IMR-90 (cell line): Measurements from ENCODE around the gene PRDM15. TPM values are rescaled to one million over a fixed set of nuclear protein-coding genes. Genes with fewer than 3 reads are reported as not detected.

ENCODE experiments used
- ATAC-seq: fragments of 200-7000 bp; cut with Tn5 transposase; 2 replicates; pipeline ENCODE4 v1.9.1; 2020; ENCODE audit warnings: low read depth, mild to moderate bottlenecking, moderate library complexity
- BruUV-seq: library from RNA; stranded (reverse); fragments of 400-500 nt; replicated peaks from 2 replicates; lab custom pipeline; 2021; lab: Mats Ljungman, UMichigan
- CTCF ChIA-PET: fragments of 300-600 bp; formaldehyde crosslinking; extraction: SDS; loops from one replicate; lab custom pipeline; 2021; ENCODE audit warnings: antibody characterized with exemption; lab: Yijun Ruan, JAX
- POLR2A ChIA-PET: fragments of 300-600 bp; sonication (Branson Sonifier 250); formaldehyde crosslinking; loops from one replicate; lab custom pipeline; 2022; ENCODE audit warnings: antibody characterized with exemption; ENCODE audit not compliant: unreplicated experiment; lab: Charles Lee
- DNase-seq: peaks from one replicate; pipeline ENCODE4 v3.0.0; 2013
- H2AFZ ChIP-seq: replicated peaks from 2 replicates; pipeline ENCODE3; 2013; ENCODE audit warnings: low read length, mild to moderate bottlenecking; ENCODE audit not compliant: poor library complexity
- H2AK5ac ChIP-seq: 2 replicates; pipeline ENCODE4 v1.6.1; 2013; ENCODE audit warnings: low read depth, low read length, inconsistent platforms
- H2AK9ac ChIP-seq: replicated peaks from 2 replicates; pipeline ENCODE3; 2013; ENCODE audit warnings: mild to moderate bottlenecking, low read depth, low read length, moderate library complexity; ENCODE audit not compliant: poor library complexity
- H2BK120ac ChIP-seq: 2 replicates; pipeline ENCODE4 v1.6.1; 2013; ENCODE audit warnings: low read depth, low read length, inconsistent platforms
- H2BK15ac ChIP-seq: 3 replicates; pipeline ENCODE4 v1.6.1; 2013; ENCODE audit warnings: low read depth, low read length, inconsistent platforms
- H2BK20ac ChIP-seq: 2 replicates; pipeline ENCODE4 v1.6.1; 2013; ENCODE audit warnings: low read depth, mild to moderate bottlenecking, inconsistent platforms, low read length, moderate library complexity
- H2BK5ac ChIP-seq: 2 replicates; pipeline ENCODE4 v1.6.1; 2013; ENCODE audit warnings: mild to moderate bottlenecking, low read depth, low read length, inconsistent platforms; ENCODE audit not compliant: poor library complexity, severe bottlenecking
- H3K14ac ChIP-seq: replicated peaks from 2 replicates; pipeline ENCODE4 v1.6.1; 2013; ENCODE audit warnings: low read depth, low read length, inconsistent platforms
- H3K18ac ChIP-seq: 2 replicates; pipeline ENCODE4 v1.6.1; 2013; ENCODE audit warnings: low read depth, low read length, control low read depth
- H3K23ac ChIP-seq: 2 replicates; pipeline ENCODE4 v1.6.1; 2013; ENCODE audit warnings: low read depth, low read length, inconsistent platforms
- H3K27ac ChIP-seq: 2 replicates; pipeline ENCODE4 v1.5.1; 2013; ENCODE audit warnings: mild to moderate bottlenecking, control low read depth, low read length; ENCODE audit not compliant: insufficient read depth
- H3K27me3 ChIP-seq: 2 replicates; pipeline ENCODE4 v1.6.1; 2013; ENCODE audit warnings: low read length; ENCODE audit not compliant: control insufficient read depth, insufficient read depth
- H3K36me3 ChIP-seq: 2 replicates; pipeline ENCODE4 v1.6.1; 2013; ENCODE audit warnings: low read length, mixed read lengths; ENCODE audit not compliant: control insufficient read depth, insufficient read depth
- H3K4ac ChIP-seq: 2 replicates; pipeline ENCODE4 v1.6.1; 2013; ENCODE audit warnings: low read depth, low read length, inconsistent platforms
- H3K4me1 ChIP-seq: 2 replicates; pipeline ENCODE4 v1.6.1; 2013; ENCODE audit warnings: low read length, mixed read lengths; ENCODE audit not compliant: control insufficient read depth, insufficient read depth
- H3K4me2 ChIP-seq: 2 replicates; pipeline ENCODE4 v1.6.1; 2013; ENCODE audit warnings: low read depth, mild to moderate bottlenecking, control low read depth, low read length, moderate library complexity
- H3K4me3 ChIP-seq: 2 replicates; pipeline ENCODE4 v1.5.1; 2013; ENCODE audit warnings: low read depth, mild to moderate bottlenecking, control low read depth, low read length, moderate library complexity; ENCODE audit not compliant: insufficient read depth
- H3K56ac ChIP-seq: 2 replicates; pipeline ENCODE4 v1.6.1; 2013; ENCODE audit warnings: low read length, inconsistent platforms; ENCODE audit not compliant: insufficient read depth; ENCODE audit errors: extremely low read depth
- H3K79me1 ChIP-seq, 2 experiments: 2 replicates each; pipeline ENCODE4 v1.6.1; 2013; ENCODE audit warnings: low read length in 2 of 2, inconsistent platforms in 1 of 2, low read depth in 1 of 2
- H3K9ac ChIP-seq: 2 replicates; pipeline ENCODE4 v1.6.1; 2013; ENCODE audit warnings: low read depth, low read length, control low read depth
- H3K9me1 ChIP-seq: 2 replicates; pipeline ENCODE4 v1.6.1; 2013; ENCODE audit warnings: low read length, inconsistent platforms; ENCODE audit not compliant: insufficient read depth
- H3K9me3 ChIP-seq: 2 replicates; pipeline ENCODE4 v1.6.1; 2013; ENCODE audit warnings: low read length; ENCODE audit not compliant: control insufficient read depth, insufficient read depth
- H4K20me1 ChIP-seq: 2 replicates; pipeline ENCODE4 v1.6.1; 2013; ENCODE audit warnings: low read length, inconsistent platforms; ENCODE audit not compliant: insufficient read depth
- H4K5ac ChIP-seq: 2 replicates; pipeline ENCODE4 v1.6.1; 2013; ENCODE audit warnings: mild to moderate bottlenecking, low read depth, low read length, control low read depth
- H4K8ac ChIP-seq, 2 experiments: 2 replicates each; pipeline ENCODE4 v1.6.1; 2013; ENCODE audit warnings: low read depth in 2 of 2, low read length in 2 of 2, control low read depth in 1 of 2, inconsistent platforms in 1 of 2
- H4K91ac ChIP-seq: 2 replicates; pipeline ENCODE4 v1.6.1; 2013; ENCODE audit warnings: low read depth, low read length, inconsistent platforms; ENCODE audit not compliant: insufficient read depth
- BHLHE40 ChIP-seq: fragments of 150-350 bp; IDR thresholded peaks from 2 replicates; pipeline ENCODE4 v1.6.1; 2016; ENCODE audit warnings: mild to moderate bottlenecking, low read depth, low read length
- CEBPB ChIP-seq: IDR thresholded peaks from 2 replicates; pipeline ENCODE4 v1.6.1; 2012; ENCODE audit warnings: low read depth, low read length, improper control_type of control experiment
- FOS ChIP-seq: fragments of 150-350 bp; IDR thresholded peaks from 2 replicates; pipeline ENCODE4 v1.6.1; 2016; ENCODE audit warnings: low read depth, low read length
- MAFK ChIP-seq: IDR thresholded peaks from 2 replicates; pipeline ENCODE4 v1.6.1; 2012; ENCODE audit warnings: low read depth, low read length, improper control_type of control experiment
- WGBS, 2 experiments: methylation state at CpG; one replicate each; pipeline versions ENCODE4 v1.1.5 to v1.1.7; 2013; ENCODE audit warnings: missing lambda C conversion rate in 2 of 2; ENCODE audit not compliant: insufficient read length in 1 of 2; ENCODE audit errors: extremely low coverage in 2 of 2; 5-methylcytosine and 5-hydroxymethylcytosine counted together
- dilution Hi-C: fragments of 300-500 bp; cut with HindIII; formaldehyde crosslinking; loops from one replicate; pipeline ENCODE4 v1.14.3; 2018; ENCODE audit warnings: low sequenced_read_pairs; ENCODE audit not compliant: unreplicated experiment
- in situ Hi-C: fragments of 300-500 bp; cut with MboI; formaldehyde crosslinking; loops from 3 replicates; pipeline ENCODE4 v1.14.3; 2019; ENCODE audit warnings: low sequenced_read_pairs, inconsistent platforms, mixed read lengths
- intact Hi-C: fragments of 100-400 bp; cut with micrococcal nuclease; formaldehyde crosslinking; loops from 2 replicates; pipeline ENCODE4 v1.10.0; 2022
- polyA plus RNA-seq, 3 experiments: library from polyadenylated mRNA; depleted of rRNA; stranded (reverse); fragments of >200 nt; gene quantifications; 2 replicates each; pipeline ENCODE4 v1.2.3, GENCODE V29; 2012; ENCODE audit warnings: low replicate concordance in 1 of 3
- total RNA-seq: library from RNA; depleted of rRNA; stranded (reverse); fragments of >200 nt; gene quantifications from 2 replicates; pipeline ENCODE4 v1.2.3, GENCODE V29; 2012

The PRDM15 gene
- total and polyA plus RNA-seq, 2 of the 4 experiments (the other 2 are of a cell fraction): 7.3 to 8.8 TPM

DNA sequence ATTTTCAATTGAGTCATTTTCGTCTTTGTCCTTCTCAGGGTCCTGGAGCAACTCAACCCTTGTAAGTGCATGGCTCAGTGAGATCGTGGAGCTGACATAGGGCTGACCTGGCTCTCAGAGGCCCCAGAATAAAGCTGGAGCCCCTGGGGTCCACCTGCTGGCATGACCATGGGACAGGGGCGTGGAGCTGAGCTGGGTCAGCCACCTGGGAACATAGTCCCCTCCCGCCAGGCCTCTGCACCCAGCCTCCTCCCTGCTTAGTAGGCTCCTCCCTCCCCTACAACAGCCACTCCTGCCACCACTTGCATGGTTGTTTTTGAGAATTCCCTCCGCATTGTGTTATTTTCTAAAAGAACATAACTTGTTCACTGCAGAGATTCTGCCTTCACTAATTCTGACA is 109.2 kb downstream of the PRDM15 start:
- H3K36me3 ChIP-seq: no peaks in the 10 kb centered on the region
- no peak overlapping the region for H3K14ac ChIP-seq
- no peak overlapping the region for H3K4me2 ChIP-seq
- ChIA-PET CTCF (interaction anchor here (0.6 to 2.9 kb wide), 2 partner anchors 157 to 487 kb away, joined by 3 to 21 read pairs; no protein-coding TSS in a partner anchor), POLR2A (no interaction called here)
- WGBS, 2 experiments: 25% methylated on average over 2 of the region's 5 CpGs; no CpG with 5 or more reads in 1 of the 2 experiments
- no peak for TF ChIP-seq BHLHE40
- no peak for TF ChIP-seq CEBPB
- no peak for TF ChIP-seq FOS
- no peak for TF ChIP-seq MAFK
- no peak overlapping the region for H4K91ac ChIP-seq
- no peak overlapping the region for H2AK5ac ChIP-seq
- H2AK9ac ChIP-seq: no peak overlapping the region
- no peak overlapping the region for H3K23ac ChIP-seq
- H3K4ac ChIP-seq: no peak overlapping the region
- intact Hi-C loops: no loop called here
- no peak overlapping the region for H3K4me3 ChIP-seq
- no peak overlapping the region for H3K27ac ChIP-seq
- no peak for DNase-seq
- dilution Hi-C loops: no loop called here
- BruUV-seq: no TSS peak
- H3K4me1 ChIP-seq: peaks cover 4% of the 10 kb centered on the region
- H3K27me3 ChIP-seq: peaks cover 88% of the 10 kb centered on the region
- no peak overlapping the region for H2BK20ac ChIP-seq
- H4K5ac ChIP-seq: no peak overlapping the region
- H2BK120ac ChIP-seq: no peak overlapping the region
- H3K79me1 ChIP-seq: no peaks in the 10 kb centered on the region
- H4K20me1 ChIP-seq: no peaks in the 10 kb centered on the region
- H3K56ac ChIP-seq: no peak overlapping the region
- H4K8ac ChIP-seq: no peak overlapping the region
- peaks cover 3% of the 10 kb centered on the region; the same call in 1 of the 2 replicates for H3K9me3 ChIP-seq
- in situ Hi-C loops: loop anchor here (5.0 kb wide), 1 partner anchor 153 kb away; no protein-coding TSS in a partner anchor
- H3K9me1 ChIP-seq: no peaks in the 10 kb centered on the region
- no peak overlapping the region for H3K18ac ChIP-seq
- no peak overlapping the region for H2BK15ac ChIP-seq
- H3K9ac ChIP-seq: no peak overlapping the region
- no peak for ATAC-seq
- H2BK5ac ChIP-seq: no peak overlapping the region
- H2AFZ ChIP-seq: no peak overlapping the region
